Osteocyte (in vitro differentiated cells): ENCODE measurements around the gene ACYP2. TPM values are rescaled to one million over a fixed set of nuclear protein-coding genes. Genes with fewer than 3 reads are reported as not detected.

Experiments
- DNase-seq: peaks from one replicate; pipeline ENCODE4 v3.0.0; 2021; ENCODE audit warnings: mixed read lengths; ENCODE audit not compliant: unreplicated experiment; ENCODE audit errors: extremely low spot score
- H3K27ac Mint-ChIP-seq: one replicate; pipeline ENCODE4 v1.8.0; 2021; ENCODE audit warnings: mild to moderate bottlenecking, mixed read lengths; ENCODE audit not compliant: unreplicated experiment
- H3K27me3 Mint-ChIP-seq: one replicate; pipeline ENCODE4 v1.8.0; 2021; ENCODE audit warnings: mixed read lengths; ENCODE audit not compliant: unreplicated experiment
- H3K36me3 Mint-ChIP-seq: one replicate; pipeline ENCODE4 v1.8.0; 2021; ENCODE audit warnings: mixed read lengths; ENCODE audit not compliant: unreplicated experiment
- H3K4me1 Mint-ChIP-seq: one replicate; pipeline ENCODE4 v1.8.0; 2021; ENCODE audit warnings: mixed read lengths; ENCODE audit not compliant: unreplicated experiment
- H3K4me3 Mint-ChIP-seq: one replicate; pipeline ENCODE4 v1.8.0; 2021; ENCODE audit warnings: mild to moderate bottlenecking, moderate library complexity, mixed read lengths; ENCODE audit not compliant: unreplicated experiment
- H3K9me3 Mint-ChIP-seq: one replicate; pipeline ENCODE4 v1.8.0; 2021; ENCODE audit warnings: mixed read lengths; ENCODE audit not compliant: unreplicated experiment
- total RNA-seq: library from RNA; stranded (reverse); gene quantifications from 2 replicates; pipeline ENCODE4 v1.2.1, GENCODE V29; 2021
- TF ChIP-seq, protein P1 (sequence below): fragments of 200-600 bp; sonication (generic); IDR thresholded peaks from 2 replicates; pipeline ENCODE4 v1.5.0; 2021; ENCODE audit warnings: antibody characterized with exemption, mild to moderate bottlenecking, moderate library complexity

ACYP2 gene
- total RNA-seq, 1 donor from 2014 or later, result 10.4 TPM

DNA sequence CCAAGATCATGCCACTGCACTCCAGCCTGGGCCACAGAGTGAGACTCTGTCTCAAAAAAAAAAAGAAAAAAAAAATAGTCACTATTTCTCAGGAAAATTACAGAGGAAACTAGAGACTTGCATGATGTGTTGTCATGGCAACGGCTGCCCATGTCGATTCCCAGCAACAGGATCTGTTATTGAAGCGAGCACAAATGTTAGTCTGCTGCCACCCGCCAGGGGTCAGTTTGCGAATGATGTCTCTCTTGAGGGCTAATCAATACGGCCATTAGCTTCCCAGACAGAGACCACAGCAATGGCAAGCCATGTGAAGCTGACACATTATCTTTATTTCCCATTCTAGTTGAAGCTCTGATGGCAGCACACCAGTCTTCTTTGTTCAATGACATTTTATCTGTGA, 32.4 kb upstream of the ACYP2 start:
- H3K9me3 Mint-ChIP-seq, result no peaks in the 10 kb centered on the region
- H3K4me3 Mint-ChIP-seq, result no peak overlapping the region
- no peak overlapping the region for H3K27ac Mint-ChIP-seq
- TF ChIP-seq, protein P1, sequence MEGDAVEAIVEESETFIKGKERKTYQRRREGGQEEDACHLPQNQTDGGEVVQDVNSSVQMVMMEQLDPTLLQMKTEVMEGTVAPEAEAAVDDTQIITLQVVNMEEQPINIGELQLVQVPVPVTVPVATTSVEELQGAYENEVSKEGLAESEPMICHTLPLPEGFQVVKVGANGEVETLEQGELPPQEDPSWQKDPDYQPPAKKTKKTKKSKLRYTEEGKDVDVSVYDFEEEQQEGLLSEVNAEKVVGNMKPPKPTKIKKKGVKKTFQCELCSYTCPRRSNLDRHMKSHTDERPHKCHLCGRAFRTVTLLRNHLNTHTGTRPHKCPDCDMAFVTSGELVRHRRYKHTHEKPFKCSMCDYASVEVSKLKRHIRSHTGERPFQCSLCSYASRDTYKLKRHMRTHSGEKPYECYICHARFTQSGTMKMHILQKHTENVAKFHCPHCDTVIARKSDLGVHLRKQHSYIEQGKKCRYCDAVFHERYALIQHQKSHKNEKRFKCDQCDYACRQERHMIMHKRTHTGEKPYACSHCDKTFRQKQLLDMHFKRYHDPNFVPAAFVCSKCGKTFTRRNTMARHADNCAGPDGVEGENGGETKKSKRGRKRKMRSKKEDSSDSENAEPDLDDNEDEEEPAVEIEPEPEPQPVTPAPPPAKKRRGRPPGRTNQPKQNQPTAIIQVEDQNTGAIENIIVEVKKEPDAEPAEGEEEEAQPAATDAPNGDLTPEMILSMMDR, result no peak
- H3K4me1 Mint-ChIP-seq, result peaks cover 4% of the 10 kb centered on the region
- H3K36me3 Mint-ChIP-seq, result no peaks in the 10 kb centered on the region
- H3K27me3 Mint-ChIP-seq, result no peaks in the 10 kb centered on the region
- DNase-seq, result no peak

DNA sequence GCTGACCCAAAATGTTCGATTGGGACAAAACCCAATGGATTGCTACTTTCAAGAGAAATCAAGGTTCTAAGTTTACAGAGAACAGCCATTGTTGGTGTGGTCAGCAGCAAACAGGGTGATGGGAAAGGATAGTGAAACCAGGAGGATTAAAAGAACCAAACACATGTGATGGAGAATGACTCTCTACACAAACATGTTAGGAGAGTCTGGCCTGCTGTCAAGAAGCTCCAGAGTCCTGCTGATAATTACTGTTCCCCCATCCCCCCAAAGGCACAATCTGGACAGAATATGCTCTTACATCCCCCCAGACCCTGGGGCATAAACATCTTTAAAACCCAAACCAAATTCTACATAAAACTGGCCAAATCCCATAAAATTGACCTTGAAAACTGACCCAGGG, 32.0 kb upstream of the ACYP2 start:
- TF ChIP-seq, protein P1, result no peak
- no peak overlapping the region for H3K27ac Mint-ChIP-seq

DNA sequence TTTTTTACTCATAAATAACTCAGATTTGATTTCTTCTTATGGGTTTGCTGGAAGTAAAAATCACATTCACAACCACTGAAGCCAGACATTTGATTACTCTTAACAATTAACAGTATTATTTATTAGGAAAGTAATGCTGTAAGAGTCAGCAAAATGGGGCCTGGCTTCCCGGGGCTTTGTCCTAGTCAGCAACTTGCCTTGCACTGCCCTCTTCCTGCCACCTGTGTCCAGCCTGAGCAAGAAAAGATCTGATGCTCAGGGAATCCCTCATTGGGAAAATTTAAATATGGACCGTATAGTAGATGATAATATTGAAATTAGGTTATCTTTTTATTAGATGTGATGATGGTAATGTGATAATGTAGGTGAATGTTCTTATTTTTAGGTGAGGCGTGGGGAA, 30.8 kb upstream of the ACYP2 start:
- Mint-ChIP-seq H3K4me3 (no peak overlapping the region), H3K27ac (no peak overlapping the region), H3K9me3 (no peaks in the 10 kb centered on the region), H3K4me1 (peaks cover 8% of the 10 kb centered on the region), H3K27me3 (no peaks in the 10 kb centered on the region), H3K36me3 (no peaks in the 10 kb centered on the region)
- TF ChIP-seq, protein P1, result peak; percentile 44
- DNase-seq, result no peak

More for the DNA sequence above, 32.0 kb upstream of the ACYP2 start:
- Mint-ChIP-seq H3K9me3 (no peaks in the 10 kb centered on the region), H3K36me3 (no peaks in the 10 kb centered on the region), H3K4me3 (no peak overlapping the region), H3K4me1 (peaks cover 6% of the 10 kb centered on the region), H3K27me3 (no peaks in the 10 kb centered on the region)
- DNase-seq, result no peak

DNA sequence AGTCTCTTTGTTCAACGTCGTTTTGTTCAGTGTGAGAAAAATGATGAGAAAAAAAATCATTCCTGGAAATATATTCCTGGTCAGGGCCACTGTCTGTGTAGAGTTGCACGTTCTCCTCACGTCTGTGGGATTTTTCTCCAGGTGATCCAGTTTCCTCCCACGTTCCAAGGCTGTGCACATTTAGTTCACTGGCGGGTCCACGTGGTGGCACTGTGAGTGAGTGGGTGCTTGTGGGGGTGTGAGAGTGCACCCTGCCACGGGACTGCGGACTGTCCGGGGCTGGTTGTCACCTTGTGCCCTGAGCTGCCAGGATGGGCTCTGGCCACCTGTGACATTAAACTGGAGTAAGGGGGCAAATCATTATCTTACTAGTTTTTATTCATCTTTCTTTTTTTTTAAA, 30.3 kb upstream of the ACYP2 start:
- peaks cover 8% of the 10 kb centered on the region for H3K4me1 Mint-ChIP-seq
- H3K4me3 Mint-ChIP-seq, result no peak overlapping the region
- no peaks in the 10 kb centered on the region for H3K27me3 Mint-ChIP-seq
- no peaks in the 10 kb centered on the region for H3K36me3 Mint-ChIP-seq
- TF ChIP-seq, protein P1, result no peak
- DNase-seq, result no peak
- H3K9me3 Mint-ChIP-seq, result no peaks in the 10 kb centered on the region
- no peak overlapping the region for H3K27ac Mint-ChIP-seq

DNA sequence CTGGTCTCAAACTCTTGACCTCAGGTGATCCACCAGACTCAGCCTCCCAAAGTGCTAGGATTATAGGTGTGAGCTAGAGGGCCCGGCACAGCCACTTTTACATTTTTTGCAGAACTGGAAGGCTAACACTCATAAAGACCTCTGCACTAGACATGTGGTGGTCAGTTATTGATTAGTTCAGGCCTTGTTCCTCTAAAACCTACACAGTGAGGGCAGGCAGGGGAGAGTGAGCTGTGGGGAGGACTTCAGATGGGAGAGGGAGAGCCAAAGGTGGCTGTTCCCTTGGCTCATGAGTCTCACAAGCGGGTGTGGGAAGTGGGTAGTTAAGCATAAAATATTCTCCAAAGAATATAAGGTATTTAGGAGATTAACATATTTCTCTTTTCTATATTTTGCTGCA, 29.3 kb upstream of the ACYP2 start:
- Mint-ChIP-seq H3K27me3 (no peaks in the 10 kb centered on the region), H3K4me3 (no peak overlapping the region), H3K36me3 (no peaks in the 10 kb centered on the region), H3K4me1 (peaks cover 8% of the 10 kb centered on the region), H3K9me3 (no peaks in the 10 kb centered on the region), H3K27ac (no peak overlapping the region)
- no peak for DNase-seq
- TF ChIP-seq, protein P1, result no peak
